Measurements from ENCODE around the gene MYRIP.

The MYRIP gene

GRCh38 chr3:40047406-40047805 lies 238.0 kb downstream of the MYRIP start:
- no peak for TF ChIP-seq TAF1 (IDR thresholded peaks at IDR 0.05; ENCODE audit: borderline replicate concordance, insufficient read depth, low read length)
- TF ChIP-seq FOXP2 (optimal IDR thresholded peaks at IDR 0.05; ENCODE audit: borderline replicate concordance, extremely low read depth, extremely low read length, insufficient read depth), result no peak
- TF ChIP-seq, protein P1, sequence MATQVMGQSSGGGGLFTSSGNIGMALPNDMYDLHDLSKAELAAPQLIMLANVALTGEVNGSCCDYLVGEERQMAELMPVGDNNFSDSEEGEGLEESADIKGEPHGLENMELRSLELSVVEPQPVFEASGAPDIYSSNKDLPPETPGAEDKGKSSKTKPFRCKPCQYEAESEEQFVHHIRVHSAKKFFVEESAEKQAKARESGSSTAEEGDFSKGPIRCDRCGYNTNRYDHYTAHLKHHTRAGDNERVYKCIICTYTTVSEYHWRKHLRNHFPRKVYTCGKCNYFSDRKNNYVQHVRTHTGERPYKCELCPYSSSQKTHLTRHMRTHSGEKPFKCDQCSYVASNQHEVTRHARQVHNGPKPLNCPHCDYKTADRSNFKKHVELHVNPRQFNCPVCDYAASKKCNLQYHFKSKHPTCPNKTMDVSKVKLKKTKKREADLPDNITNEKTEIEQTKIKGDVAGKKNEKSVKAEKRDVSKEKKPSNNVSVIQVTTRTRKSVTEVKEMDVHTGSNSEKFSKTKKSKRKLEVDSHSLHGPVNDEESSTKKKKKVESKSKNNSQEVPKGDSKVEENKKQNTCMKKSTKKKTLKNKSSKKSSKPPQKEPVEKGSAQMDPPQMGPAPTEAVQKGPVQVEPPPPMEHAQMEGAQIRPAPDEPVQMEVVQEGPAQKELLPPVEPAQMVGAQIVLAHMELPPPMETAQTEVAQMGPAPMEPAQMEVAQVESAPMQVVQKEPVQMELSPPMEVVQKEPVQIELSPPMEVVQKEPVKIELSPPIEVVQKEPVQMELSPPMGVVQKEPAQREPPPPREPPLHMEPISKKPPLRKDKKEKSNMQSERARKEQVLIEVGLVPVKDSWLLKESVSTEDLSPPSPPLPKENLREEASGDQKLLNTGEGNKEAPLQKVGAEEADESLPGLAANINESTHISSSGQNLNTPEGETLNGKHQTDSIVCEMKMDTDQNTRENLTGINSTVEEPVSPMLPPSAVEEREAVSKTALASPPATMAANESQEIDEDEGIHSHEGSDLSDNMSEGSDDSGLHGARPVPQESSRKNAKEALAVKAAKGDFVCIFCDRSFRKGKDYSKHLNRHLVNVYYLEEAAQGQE (IDR thresholded peaks at IDR 0.05; ENCODE audit: insufficient read depth in 1 of 2, low read depth in 2 of 2, low read length in 2 of 2), result no peak
- TF ChIP-seq POLR2AphosphoS5 (IDR thresholded peaks at IDR 0.05; ENCODE audit: low read depth, low read length), result no peak

DNA sequence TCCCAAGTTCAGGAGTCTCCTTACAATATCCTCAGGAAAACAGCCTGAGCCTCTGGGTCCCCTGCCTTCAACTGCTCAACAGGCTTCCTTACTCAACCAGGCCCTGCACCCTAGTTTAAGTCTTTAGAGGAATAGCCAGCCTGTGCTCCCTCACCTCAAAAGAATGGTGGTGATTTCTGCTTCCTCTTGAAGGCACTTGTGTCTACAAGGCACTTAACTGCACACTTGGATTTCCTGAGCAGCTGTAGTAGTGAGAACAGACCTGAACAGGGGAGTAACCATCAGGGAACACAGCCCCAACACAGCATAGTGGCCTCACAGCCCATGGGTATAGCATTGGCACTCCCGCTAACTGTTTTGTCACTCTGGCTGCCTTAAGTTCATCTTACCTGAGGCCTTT lies 244.3 kb downstream of the MYRIP start:
- TF ChIP-seq SIN3A (IDR thresholded peaks at IDR 0.05; ENCODE audit: borderline replicate concordance, insufficient read depth, low read length) (no peak), POLR2AphosphoS5 (IDR thresholded peaks at IDR 0.05; ENCODE audit: low read depth, low read length) (no peak), FOXP2 (optimal IDR thresholded peaks at IDR 0.05; ENCODE audit: borderline replicate concordance, extremely low read depth, extremely low read length, insufficient read depth) (no peak), TAF1 (IDR thresholded peaks at IDR 0.05; ENCODE audit: borderline replicate concordance, insufficient read depth, low read length) (no peak)
- TF ChIP-seq, protein P1 (IDR thresholded peaks at IDR 0.05; ENCODE audit: insufficient read depth in 1 of 2, low read depth in 2 of 2, low read length in 2 of 2), result no peak

- no peak for TF ChIP-seq TAF1 (IDR thresholded peaks at IDR 0.05; ENCODE audit: borderline replicate concordance, insufficient read depth, low read length)
- TF ChIP-seq SIN3A (IDR thresholded peaks at IDR 0.05; ENCODE audit: borderline replicate concordance, insufficient read depth, low read length), result no peak
- TF ChIP-seq FOXP2 (optimal IDR thresholded peaks at IDR 0.05; ENCODE audit: borderline replicate concordance, extremely low read depth, extremely low read length, insufficient read depth), result no peak
- no peak for TF ChIP-seq POLR2AphosphoS5 (IDR thresholded peaks at IDR 0.05; ENCODE audit: low read depth, low read length)
- TF ChIP-seq, protein P1 (IDR thresholded peaks at IDR 0.05; ENCODE audit: insufficient read depth in 1 of 2, low read depth in 2 of 2, low read length in 2 of 2), result no peak
Observed at GRCh38 chr3:40054568-40055222, 245.3 kb downstream of the MYRIP start.

GRCh38 chr3:40055361-40055760 lies 246.0 kb downstream of the MYRIP start:
- no peak for TF ChIP-seq FOXP2 (optimal IDR thresholded peaks at IDR 0.05; ENCODE audit: borderline replicate concordance, extremely low read depth, extremely low read length, insufficient read depth)
- no peak for TF ChIP-seq TAF1 (IDR thresholded peaks at IDR 0.05; ENCODE audit: borderline replicate concordance, insufficient read depth, low read length)
- TF ChIP-seq SIN3A (IDR thresholded peaks at IDR 0.05; ENCODE audit: borderline replicate concordance, insufficient read depth, low read length), result no peak
- no peak for TF ChIP-seq POLR2AphosphoS5 (IDR thresholded peaks at IDR 0.05; ENCODE audit: low read depth, low read length)
- TF ChIP-seq, protein P1 (IDR thresholded peaks at IDR 0.05; ENCODE audit: insufficient read depth in 1 of 2, low read depth in 2 of 2, low read length in 2 of 2), result no peak

Data from PFSK-1 (cell line).